GM21447 (cell line): Measurements from ENCODE around the gene DHRS13.
"Not testable (repeated sequence)": the region's sequence is repeated elsewhere in the genome, so short reads cannot be mapped to it uniquely, and the experiment has no call there.

ENCODE experiments used
- ATAC-seq: cut with Tn5 transposase; IDR thresholded peaks from one replicate; pipeline ENCODE4 v1.9.1; 2021; ENCODE audit not compliant: unreplicated experiment

Gene DHRS13

DNA sequence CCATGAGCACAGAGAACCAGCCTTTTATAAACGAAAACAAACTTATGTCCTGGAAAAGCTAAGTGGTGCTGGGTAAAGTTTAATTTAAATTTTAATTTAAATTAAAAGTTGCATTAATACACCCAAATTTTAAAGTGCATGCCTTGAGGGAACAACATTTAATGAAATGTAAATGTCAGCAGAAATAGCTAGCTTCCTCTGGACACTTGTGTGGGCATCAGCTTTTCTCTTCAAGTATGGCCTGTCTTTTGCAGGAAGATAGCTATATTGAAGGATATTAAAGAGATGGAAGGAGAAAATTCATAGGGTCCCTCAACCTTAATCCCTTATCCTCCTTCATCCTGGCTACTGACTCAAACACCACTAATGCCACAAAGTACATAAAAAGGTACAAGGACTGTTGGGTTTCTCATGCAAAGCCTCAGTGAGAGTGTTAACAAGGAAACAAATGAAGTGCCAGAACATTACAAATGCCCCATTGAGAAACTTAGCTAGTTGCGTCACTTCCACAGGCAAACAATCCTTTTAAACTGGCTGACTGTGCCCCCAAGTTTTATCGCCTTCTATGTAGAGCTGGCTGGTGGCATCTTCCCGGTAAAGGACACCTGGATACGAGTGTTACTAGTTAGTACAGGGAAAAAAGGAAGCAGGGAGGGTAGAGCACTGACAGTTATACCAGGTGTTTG, 34.3 kb upstream of the DHRS13 start:
- no peak for ATAC-seq

DNA sequence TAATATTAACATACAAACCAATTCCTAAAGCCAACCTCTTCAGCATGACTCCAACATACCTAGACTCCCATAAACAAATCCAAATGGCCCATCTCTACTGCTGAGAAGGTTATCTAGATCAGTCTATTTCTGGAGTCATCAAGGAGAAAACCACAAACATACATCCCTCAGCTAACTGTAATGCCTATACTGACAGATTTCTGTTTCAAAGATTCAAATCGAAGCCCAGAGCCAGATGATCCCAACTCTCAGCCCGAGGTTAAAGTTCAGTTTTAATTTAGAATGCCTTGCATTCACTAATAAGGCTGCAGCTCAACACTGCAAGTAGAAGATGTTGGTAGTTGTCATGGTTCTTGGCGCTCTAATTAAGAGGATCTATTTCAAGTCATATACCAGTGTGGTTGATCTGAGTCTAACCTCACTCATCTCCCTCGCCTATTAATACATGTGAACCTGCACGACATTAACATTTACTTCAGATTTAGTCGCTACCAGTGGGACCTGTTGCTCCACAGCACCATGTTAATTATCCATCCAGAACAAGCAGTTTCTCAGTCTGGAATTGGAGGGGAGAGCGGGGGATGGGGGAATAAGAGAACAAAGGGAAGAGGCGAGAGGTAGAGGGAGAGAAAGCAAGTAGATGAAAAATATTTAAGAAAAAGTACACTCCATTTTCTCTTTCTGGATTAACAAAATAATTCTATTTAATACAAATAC, 33.0 kb upstream of the DHRS13 start:
- ATAC-seq: no peak

DNA sequence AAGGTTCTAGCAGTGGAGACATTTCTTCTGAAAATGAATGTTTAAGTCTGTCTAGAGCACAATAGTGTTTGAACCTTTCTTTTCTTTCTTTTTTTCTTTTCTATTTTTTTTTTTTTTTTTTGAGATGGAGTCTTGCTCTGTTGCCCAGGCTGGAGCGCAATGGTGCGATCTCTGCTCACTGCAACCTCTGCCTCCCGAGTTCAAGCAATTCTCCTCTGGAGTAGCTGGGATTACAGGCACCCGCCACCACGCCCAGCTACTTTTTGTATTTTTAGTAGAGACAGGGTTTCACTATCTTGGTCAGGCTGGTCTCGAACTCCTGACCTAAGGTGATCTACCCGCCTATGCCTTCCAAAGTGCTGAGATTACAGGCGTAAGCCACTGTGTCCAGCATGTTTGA, 31.6 kb upstream of the DHRS13 start:
- ATAC-seq: not testable (repeated sequence)

GRCh38 chr17:28929787-28930186, 26.9 kb upstream of the DHRS13 start:
- ATAC-seq: no peak

- no peak for ATAC-seq
Measured at GRCh38 chr17:28928061-28928460, 25.2 kb upstream of the DHRS13 start.

DNA sequence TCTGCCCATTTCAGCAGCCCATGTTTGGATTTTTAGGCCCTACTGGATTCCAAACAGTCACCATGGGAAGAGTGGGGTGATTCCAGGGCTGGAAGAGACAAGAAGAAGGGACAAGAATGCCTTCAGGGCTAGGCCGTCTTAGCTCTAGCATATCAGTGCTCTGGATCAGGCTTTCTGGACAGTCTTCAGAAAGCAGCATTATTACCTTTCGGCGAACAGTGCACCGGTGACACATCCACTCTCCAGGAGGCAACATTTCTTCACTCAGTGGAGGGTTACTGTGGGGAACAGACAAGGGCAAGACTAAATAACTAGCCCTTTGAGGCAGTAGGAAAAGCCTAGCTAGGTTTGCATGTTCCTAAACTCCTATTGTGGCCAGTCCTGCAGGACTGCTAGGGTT, 23.9 kb upstream of the DHRS13 start:
- ATAC-seq: no peak

DNA sequence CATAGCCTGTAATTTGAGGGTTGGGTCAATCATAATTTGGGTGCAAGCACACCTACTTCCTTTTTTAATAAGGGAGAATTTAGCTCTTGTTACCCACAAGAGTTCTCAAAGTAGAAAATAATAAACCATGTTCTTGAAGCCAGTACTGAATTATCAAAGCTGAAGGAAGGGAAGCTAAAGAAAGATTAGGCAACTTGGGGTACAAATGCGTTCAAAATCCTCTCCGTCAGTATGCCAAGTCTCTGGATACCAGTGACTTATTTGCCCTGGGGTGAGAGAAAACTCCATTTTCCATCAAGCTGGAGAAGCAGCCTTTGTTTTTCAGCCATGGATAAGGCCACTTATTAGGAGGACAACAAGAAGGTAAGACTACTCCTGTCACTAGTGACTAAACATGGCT, 23.5 kb upstream of the DHRS13 start:
- no peak for ATAC-seq

DNA sequence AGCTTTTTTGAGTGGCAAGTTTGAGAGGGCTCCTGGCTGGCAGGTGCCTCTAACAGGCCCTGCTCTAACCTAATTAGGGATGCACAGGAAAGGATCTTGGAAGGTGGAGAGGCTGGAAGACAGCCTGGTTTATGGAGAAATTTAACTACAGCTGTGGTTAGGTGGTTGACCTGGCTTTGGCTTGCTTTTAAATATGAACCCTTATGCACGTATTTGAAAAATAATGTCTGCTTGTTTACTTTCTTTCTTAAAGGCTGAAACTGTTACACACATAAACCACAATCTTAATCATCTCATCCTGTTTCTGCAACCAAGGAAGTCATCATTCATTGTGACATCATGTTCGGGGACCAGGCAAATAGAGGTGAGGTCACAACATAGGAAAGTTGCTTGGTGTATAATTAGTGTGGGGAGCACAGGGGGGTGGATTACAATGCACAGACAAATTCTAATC, 23.1 kb upstream of the DHRS13 start:
- no peak for ATAC-seq

DNA sequence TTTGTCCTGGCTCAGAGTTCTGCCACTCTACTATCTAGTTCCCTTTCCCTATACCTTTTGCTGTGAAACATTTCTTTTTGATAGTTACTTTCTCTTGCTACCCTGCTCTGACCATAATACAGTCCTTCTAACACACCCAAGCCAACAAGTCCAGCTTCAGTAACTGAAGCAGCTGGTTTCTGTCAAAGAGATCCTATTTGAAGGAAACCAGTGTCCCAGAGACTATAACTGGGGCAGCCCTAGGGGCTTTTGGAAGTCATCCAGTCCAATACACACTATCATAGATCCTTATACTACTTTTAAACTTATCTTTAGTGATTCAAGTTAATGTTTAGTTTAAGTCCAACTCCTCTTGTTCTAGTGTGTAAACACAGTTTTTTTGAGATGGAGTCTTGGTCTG, 17.3 kb upstream of the DHRS13 start:
- ATAC-seq: no peak

- no peak for ATAC-seq
Measured at GRCh38 chr17:28918295-28918694, 15.4 kb upstream of the DHRS13 start.

DNA sequence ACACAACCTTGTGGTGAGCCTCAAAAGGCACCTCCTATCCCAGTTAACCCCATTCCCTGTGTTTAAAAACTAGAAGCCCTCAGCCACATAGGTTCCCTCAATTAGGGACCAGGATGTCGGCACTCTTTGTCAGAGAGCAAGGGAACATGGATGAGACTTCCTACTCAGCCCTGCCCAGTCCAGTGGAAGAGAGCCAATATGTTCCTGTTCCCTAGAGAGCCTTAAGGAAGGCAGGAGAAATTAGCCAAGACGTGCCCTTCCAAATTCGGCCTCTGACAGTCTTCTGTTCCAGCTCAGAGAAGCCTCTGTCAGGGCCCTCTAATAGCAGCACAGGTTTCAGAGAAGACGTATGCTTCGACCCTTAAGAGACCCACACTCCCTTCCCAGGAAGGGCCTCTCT, 14.6 kb upstream of the DHRS13 start:
- ATAC-seq: no peak

GRCh38 chr17:28917029-28917428, 14.2 kb upstream of the DHRS13 start:
- no peak for ATAC-seq

DNA sequence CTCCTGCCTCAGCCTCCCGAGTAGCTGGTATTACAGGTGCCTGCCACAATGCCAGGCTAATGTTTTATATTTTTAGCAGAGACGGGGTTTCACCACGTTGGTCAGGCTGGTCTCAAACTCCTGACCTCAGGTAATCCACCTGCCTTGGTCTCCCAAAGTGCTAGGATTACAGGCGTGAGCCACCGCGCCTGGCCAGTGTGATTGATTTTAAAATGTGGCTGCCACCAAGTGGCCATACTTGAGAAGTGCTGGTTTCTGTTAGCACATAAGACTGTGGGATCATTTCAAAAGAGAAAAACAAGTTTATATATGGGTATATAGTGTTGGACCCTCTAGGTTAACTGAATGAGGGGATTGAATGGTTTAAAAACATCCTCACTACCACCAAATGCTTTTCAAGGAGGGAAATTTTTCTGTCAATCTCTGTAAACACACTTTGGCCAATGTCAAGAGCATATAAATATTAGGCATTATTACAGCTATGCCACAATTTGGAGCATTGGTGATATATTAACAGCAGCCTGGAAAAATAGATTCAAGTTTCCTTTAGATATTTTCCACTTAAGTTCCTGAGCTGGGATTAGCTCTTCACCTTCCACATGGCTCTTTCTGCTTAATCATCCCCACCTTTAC, 13.5 kb upstream of the DHRS13 start:
- no peak for ATAC-seq

- ATAC-seq: no peak
Measured at GRCh38 chr17:28912938-28913333, 10.1 kb upstream of the DHRS13 start.

GRCh38 chr17:28912281-28912937, 9.5 kb upstream of the DHRS13 start:
- ATAC-seq: no peak

- ATAC-seq: no peak
Measured at GRCh38 chr17:28911411-28912045, 8.6 kb upstream of the DHRS13 start.

DNA sequence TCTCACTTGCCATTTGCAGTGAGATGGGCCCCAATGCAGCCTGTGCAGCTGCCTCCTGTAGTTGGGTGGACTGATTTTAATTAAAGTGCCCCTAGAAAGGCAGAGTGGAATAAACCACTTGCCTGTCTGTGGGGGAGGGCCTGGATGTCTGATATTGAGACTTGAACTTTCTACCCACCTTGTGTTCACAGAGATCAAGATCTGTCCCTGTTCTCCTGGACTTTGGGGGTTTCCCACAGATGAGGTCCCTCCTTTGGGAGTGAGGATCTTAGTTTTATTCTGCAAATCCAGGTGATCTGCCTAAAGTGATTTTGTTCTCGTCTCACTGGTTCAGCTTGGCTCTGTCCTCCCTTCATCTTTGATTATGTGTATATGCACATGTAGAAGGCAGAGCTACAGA, 7.7 kb upstream of the DHRS13 start:
- no peak for ATAC-seq

GRCh38 chr17:28908640-28909167, 5.8 kb upstream of the DHRS13 start:
- no peak for ATAC-seq

- ATAC-seq: no peak
Measured at GRCh38 chr17:28907709-28908475, 5.0 kb upstream of the DHRS13 start.

DNA sequence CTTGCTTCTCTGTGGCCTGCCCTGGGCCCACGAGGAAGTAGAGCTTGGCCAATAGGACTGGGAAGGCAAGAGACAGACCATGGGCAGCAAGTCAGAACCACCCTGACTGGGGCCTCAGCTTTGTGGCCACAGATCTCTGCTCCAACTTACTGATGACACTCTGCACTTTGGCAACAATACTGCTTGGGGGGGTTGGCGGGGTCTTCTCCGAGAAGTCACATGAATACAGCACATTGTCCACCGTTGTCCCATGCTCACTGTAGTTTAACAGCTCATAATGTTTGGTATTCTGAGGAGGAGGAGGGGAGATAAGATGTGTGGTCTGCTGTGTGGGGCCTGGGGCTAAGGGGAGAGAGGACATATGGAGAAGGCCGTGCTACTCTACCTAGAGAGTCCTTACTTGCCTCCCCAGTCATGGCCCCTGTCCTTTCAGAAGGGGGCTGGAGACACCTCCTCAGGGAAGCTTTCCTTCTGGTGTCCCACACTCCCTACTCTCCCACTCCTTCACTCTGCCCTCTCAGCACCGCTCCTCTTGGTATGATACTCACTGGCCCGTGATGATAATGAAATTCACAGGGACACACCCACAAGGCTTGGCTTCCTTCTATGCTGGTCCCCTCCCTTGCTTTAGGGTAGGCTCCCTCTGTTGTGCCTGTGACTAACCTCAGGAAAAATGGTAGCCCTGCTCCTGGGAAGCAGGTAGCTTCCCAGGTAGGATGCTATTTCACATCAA, 4.0 kb upstream of the DHRS13 start:
- ATAC-seq: no peak
